Osteoblast (primary cell): ENCODE data around the gene NKIRAS2. TPM values are rescaled to one million over a fixed set of nuclear protein-coding genes. Genes with fewer than 3 reads are reported as not detected.
"Not testable (repeated sequence)": the region's sequence is repeated elsewhere in the genome, so short reads cannot be mapped to it uniquely, and the experiment has no call there.

Source experiments
- DNase-seq: peaks from one replicate; pipeline ENCODE4 v3.0.0; 2011; ENCODE audit warnings: low spot score, mixed read lengths; ENCODE audit not compliant: insufficient read length; ENCODE audit errors: missing footprints
- H2AFZ ChIP-seq: 2 replicates; pipeline ENCODE4 v1.6.0; 2011; ENCODE audit warnings: mild to moderate bottlenecking, low read length
- H3K27ac ChIP-seq: 2 replicates; pipeline ENCODE4 v1.5.1; 2011; ENCODE audit warnings: mild to moderate bottlenecking, low read depth, low read length, moderate library complexity
- H3K27me3 ChIP-seq: 2 replicates; pipeline ENCODE4 v1.6.0; 2012; ENCODE audit warnings: mild to moderate bottlenecking, control low read depth, inconsistent platforms, low read length, moderate library complexity; ENCODE audit not compliant: insufficient read depth
- H3K36me3 ChIP-seq: 2 replicates; pipeline ENCODE4 v1.5.1; 2011; ENCODE audit warnings: mild to moderate bottlenecking, low read length, control low read depth, moderate library complexity; ENCODE audit not compliant: insufficient read depth
- H3K4me1 ChIP-seq: 2 replicates; pipeline ENCODE4 v1.5.1; 2011; ENCODE audit warnings: mild to moderate bottlenecking, low read length, control low read depth, moderate library complexity; ENCODE audit not compliant: insufficient read depth
- H3K4me2 ChIP-seq: 2 replicates; pipeline ENCODE4 v1.6.0; 2011; ENCODE audit warnings: mild to moderate bottlenecking, low read length; ENCODE audit not compliant: insufficient read depth
- H3K4me3 ChIP-seq: fragments of 200-600 bp; sonication (generic); 3 replicates; pipeline ENCODE4 v1.5.1; 2012; ENCODE audit warnings: mild to moderate bottlenecking, low read length, inconsistent platforms; ENCODE audit not compliant: insufficient read depth
- H3K79me2 ChIP-seq: 2 replicates; pipeline ENCODE4 v1.6.0; 2012; ENCODE audit warnings: mild to moderate bottlenecking, low read length, control low read depth, inconsistent platforms; ENCODE audit not compliant: insufficient read depth
- H3K9me3 ChIP-seq: 2 replicates; pipeline ENCODE4 v1.5.1; 2011; ENCODE audit warnings: low read depth, low read length, control low read depth
- H4K20me1 ChIP-seq: 2 replicates; pipeline ENCODE4 v1.6.0; 2012; ENCODE audit warnings: mild to moderate bottlenecking, low read length, control low read depth; ENCODE audit not compliant: insufficient read depth
- total RNA-seq: library from RNA; depleted of rRNA; stranded (reverse); fragments of >200 nt; gene quantifications from 2 replicates; pipeline ENCODE4 v1.2.3, GENCODE V29; 2012
- TF ChIP-seq, protein P1 (sequence below): IDR thresholded peaks from 2 replicates; pipeline ENCODE4 v1.5.1; 2011; ENCODE audit warnings: mild to moderate bottlenecking, low read depth, low read length, moderate library complexity; ENCODE audit errors: extremely low read depth

Gene NKIRAS2
- total RNA-seq, 1 donor, result 39.1 TPM

DNA sequence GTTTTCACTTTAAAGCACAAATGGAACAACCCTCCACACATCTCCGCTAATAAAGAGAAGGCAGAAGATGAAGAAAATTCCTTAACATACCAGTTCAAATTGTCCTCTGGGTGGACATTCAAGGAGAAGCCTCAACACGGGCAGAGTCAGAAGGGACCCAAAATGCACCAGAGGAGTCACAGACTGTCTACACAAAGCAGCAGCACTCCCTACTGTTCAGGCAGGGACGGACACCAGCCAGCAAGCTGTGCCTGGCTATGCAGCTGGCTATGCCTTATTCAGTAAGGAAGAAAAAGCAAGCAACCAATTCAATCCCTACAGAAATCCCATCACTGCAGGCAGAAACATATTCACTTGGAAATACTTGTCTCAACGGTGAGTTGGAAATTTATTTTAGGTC, 10.7 kb upstream of the NKIRAS2 start:
- H2AFZ ChIP-seq, result no peak overlapping the region
- H3K36me3 ChIP-seq, result peaks cover 4% of the 10 kb centered on the region
- no peak overlapping the region for H3K4me3 ChIP-seq
- no peak for DNase-seq
- no peaks in the 10 kb centered on the region for H3K9me3 ChIP-seq
- TF ChIP-seq, protein P1, sequence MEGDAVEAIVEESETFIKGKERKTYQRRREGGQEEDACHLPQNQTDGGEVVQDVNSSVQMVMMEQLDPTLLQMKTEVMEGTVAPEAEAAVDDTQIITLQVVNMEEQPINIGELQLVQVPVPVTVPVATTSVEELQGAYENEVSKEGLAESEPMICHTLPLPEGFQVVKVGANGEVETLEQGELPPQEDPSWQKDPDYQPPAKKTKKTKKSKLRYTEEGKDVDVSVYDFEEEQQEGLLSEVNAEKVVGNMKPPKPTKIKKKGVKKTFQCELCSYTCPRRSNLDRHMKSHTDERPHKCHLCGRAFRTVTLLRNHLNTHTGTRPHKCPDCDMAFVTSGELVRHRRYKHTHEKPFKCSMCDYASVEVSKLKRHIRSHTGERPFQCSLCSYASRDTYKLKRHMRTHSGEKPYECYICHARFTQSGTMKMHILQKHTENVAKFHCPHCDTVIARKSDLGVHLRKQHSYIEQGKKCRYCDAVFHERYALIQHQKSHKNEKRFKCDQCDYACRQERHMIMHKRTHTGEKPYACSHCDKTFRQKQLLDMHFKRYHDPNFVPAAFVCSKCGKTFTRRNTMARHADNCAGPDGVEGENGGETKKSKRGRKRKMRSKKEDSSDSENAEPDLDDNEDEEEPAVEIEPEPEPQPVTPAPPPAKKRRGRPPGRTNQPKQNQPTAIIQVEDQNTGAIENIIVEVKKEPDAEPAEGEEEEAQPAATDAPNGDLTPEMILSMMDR, result peak; percentile 45
- peaks cover 63% of the 10 kb centered on the region for H3K4me1 ChIP-seq
- peaks cover 94% of the 10 kb centered on the region for H3K79me2 ChIP-seq
- peaks cover 35% of the 10 kb centered on the region for H4K20me1 ChIP-seq
- H3K27ac ChIP-seq, result peak overlapping the region; percentile 41
- no peak overlapping the region for H3K4me2 ChIP-seq
- no peaks in the 10 kb centered on the region for H3K27me3 ChIP-seq

DNA sequence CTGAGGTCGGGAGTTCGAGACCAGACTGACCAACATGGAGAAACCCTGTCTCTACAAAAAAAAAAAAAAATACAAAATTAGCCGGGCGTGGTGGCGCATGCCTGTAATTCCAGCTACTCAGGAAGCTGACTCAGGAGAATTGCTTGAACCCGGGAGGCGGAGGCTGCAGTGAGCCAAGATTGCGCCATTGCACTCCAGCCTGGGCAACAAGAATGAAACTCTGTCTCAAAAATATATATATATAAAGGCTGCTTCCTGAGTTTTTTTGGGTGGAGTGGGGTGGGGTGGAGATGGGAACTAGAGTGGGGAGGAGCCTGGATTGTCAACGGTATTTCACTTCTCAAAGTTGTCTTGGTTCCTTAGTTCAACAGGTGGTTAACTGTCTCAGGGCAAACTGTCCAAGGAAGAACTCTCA, 9.6 kb upstream of the NKIRAS2 start:
- not testable (repeated sequence) for DNase-seq, H3K27me3 ChIP-seq, H2AFZ ChIP-seq, H3K36me3 ChIP-seq, H3K4me3 ChIP-seq, H3K9me3 ChIP-seq
- H3K27ac ChIP-seq, result peak overlapping the region; percentile 47
- H3K4me2 ChIP-seq, result peak overlapping the region; percentile 62
- peaks cover 51% of the 10 kb centered on the region for H3K4me1 ChIP-seq
- H4K20me1 ChIP-seq, result peaks cover 24% of the 10 kb centered on the region
- H3K79me2 ChIP-seq, result peaks cover 94% of the 10 kb centered on the region

DNA sequence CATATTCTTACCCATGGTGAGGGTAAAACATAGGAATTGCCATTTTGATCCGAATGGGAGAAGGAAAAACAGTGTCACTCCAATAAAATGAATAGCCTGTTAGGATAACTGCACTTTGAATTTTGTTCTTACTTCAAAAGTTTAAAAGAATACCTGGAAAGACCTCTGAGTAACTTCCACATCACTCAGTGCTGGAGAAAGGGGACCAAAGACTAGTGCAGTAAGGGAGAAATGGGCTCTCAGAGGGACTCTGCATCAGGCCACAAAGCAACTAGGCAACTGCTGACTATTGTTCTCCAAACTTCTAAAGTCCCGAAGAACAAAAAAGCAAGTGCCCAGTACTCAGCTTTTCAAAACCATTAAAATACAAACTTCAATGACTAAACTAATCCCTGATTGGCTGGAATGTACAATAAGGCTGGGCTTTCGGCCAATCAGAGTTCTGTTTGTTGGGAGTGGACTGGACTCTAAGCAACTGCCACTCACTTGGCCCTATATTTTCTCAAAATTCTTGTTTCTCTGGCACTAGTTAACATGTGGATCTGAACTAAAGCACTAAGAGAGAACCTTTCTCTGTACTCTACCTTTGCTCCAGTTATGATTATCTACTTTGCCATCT, 8.9 kb upstream of the NKIRAS2 start:
- H3K4me1 ChIP-seq, result peaks cover 53% of the 10 kb centered on the region
- no peak overlapping the region for H3K4me3 ChIP-seq
- peak; percentile 79 for DNase-seq
- peaks cover 95% of the 10 kb centered on the region for H3K79me2 ChIP-seq
- H4K20me1 ChIP-seq, result peaks cover 22% of the 10 kb centered on the region
- H3K9me3 ChIP-seq, result no peaks in the 10 kb centered on the region
- TF ChIP-seq, protein P1, result no peak
- H3K36me3 ChIP-seq, result peaks cover 4% of the 10 kb centered on the region
- no peaks in the 10 kb centered on the region for H3K27me3 ChIP-seq
- H2AFZ ChIP-seq, result no peak overlapping the region
- H3K27ac ChIP-seq, result peak overlapping the region; percentile 47
- peak overlapping the region; percentile 62 for H3K4me2 ChIP-seq

DNA sequence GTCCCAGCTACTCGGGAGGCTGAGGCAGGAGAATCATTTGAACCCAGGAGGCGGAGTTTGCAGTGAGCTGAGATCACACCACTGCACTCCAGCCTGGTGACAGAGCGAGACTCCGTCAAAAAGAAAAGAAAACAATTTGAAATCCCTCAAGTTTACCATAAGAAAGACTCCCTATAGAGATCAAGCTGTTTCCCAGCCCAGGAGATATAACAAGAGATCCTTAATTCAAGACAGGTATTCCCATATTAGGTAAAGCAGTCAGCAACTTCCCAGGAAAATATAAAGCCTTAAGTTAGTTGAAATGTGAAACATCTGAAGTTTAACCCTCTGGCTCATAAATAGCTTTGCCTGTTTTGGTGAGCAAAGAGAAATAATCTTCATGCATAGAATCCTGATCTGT, 7.5 kb upstream of the NKIRAS2 start:
- H4K20me1 ChIP-seq, result peaks cover 16% of the 10 kb centered on the region
- not testable (repeated sequence) for H3K4me2 ChIP-seq, H3K36me3 ChIP-seq, H3K4me3 ChIP-seq, H3K27me3 ChIP-seq, H3K27ac ChIP-seq, H3K9me3 ChIP-seq, H2AFZ ChIP-seq, DNase-seq
- H3K79me2 ChIP-seq, result peaks cover 94% of the 10 kb centered on the region
- H3K4me1 ChIP-seq, result peaks cover 49% of the 10 kb centered on the region

DNA sequence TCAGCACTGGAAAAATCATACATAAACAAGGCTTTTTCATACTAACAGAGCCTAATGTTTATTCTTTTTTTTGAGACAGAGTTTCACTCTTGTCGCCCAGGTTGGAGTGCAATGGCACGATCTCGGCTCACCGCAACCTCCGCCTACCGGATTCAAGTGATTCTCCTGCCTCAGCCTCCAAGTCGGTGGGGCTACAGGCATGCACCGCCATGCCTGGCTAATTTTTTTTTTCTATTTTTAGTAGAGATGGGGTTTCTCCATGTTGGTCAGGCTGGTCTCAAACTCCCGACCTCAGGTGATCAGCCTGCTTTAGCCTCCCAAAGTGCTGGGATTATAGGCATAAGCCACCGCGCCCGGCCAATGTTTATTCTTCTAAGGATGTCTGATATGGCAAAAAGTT, 6.2 kb upstream of the NKIRAS2 start:
- not testable (repeated sequence) for DNase-seq, H3K27ac ChIP-seq, H3K27me3 ChIP-seq, H2AFZ ChIP-seq, H3K4me2 ChIP-seq, H3K4me3 ChIP-seq, H3K9me3 ChIP-seq, H3K36me3 ChIP-seq
- peaks cover 85% of the 10 kb centered on the region for H3K79me2 ChIP-seq
- H3K4me1 ChIP-seq, result peaks cover 55% of the 10 kb centered on the region
- peaks cover 15% of the 10 kb centered on the region for H4K20me1 ChIP-seq
